Right lung (tissue), 5 donors: ENCODE measurements around the gene SNRPD1. TPM values are rescaled to one million over a fixed set of nuclear protein-coding genes. Genes with fewer than 3 reads are reported as not detected.

Source experiments
- polyA plus RNA-seq, 5 donors: library from polyadenylated mRNA; unstranded; fragments of 120-200 nt; gene quantifications; one replicate each; pipeline versions ENCODE4 v1.2.1 to v1.2.3, GENCODE V29; 2013; ENCODE audit warnings: inconsistent platforms in 1 of 5, low replicate concordance in 1 of 5; ENCODE audit not compliant: insufficient read length in 5 of 5, insufficient read depth in 1 of 5

Gene SNRPD1
- polyA plus RNA-seq, 5 donors, result 132 to 173 (median 149) TPM

Other genes with a start within 250 kb of the SNRPD1 start
- gene ESCO1, start 11.6 kb upstream of the SNRPD1 start, polyA plus RNA-seq, result 10 to 100 TPM; 17.0 to 25.9 (median 23.8) TPM
- gene ABHD3, start 92.5 kb downstream of the SNRPD1 start, polyA plus RNA-seq, result 10 to 100 TPM; 22.6 to 36.2 (median 25.5) TPM
- 10 to 100 TPM; 39.6 to 63.9 (median 59.2) TPM for gene MIB1, start 128.5 kb downstream of the SNRPD1 start, polyA plus RNA-seq